Body of pancreas (tissue), 4 donors: Measurements from ENCODE around the gene SLC12A4.

Experiments used
- POLR2A ChIP-seq, 3 donors: fragments of 450-650 bp; IDR thresholded peaks; one replicate each; pipeline ENCODE4 v1.6.1; 2016; ENCODE audit warnings: antibody characterized with exemption in 3 of 3, mild to moderate bottlenecking in 2 of 3
- TF ChIP-seq, protein P1 (sequence below), 7 experiments: fragments of 450-650 bp in 4 of 7; fragments of 200-600 bp in 3 of 7; sonication (generic) in 3 of 7; IDR thresholded peaks; one replicate each; pipeline ENCODE4 v1.5.1; 2016 to 2019; ENCODE audit warnings: antibody characterized with exemption in 7 of 7

DNA sequence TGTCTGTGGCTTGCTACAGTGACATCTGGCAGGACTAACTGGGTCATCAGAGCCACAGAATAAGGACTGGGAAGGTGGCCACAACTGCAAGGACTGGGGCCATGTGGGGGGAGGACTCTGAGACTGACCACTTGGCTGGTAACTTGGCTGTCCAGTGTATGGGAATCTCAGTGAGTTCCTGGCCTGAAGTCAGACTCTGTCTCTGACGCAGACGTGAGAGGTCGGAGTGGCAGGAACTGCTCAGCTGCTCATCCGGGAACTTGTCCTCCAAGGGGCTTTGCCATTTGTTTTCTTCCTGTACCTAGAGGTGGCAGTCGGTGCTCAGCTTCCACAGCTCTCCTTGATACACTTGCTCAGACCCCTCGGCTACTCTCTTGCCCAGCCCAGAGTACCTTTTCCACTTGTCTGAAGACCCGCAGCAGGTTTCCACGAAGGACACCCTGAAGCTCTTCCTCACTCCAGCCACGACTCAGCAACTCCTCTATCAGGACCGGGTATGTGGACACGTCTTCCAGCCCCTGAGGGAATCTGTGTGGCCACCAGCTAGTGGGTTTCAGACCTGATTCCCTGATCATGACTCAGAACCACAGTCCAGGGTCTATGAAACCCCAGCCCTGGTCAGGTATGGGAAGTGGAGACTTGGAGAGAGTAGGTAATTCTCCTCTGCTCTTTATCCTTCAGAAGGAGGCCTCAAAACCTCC is 19.2 kb upstream of the SLC12A4 start:
- TF ChIP-seq, protein P1, sequence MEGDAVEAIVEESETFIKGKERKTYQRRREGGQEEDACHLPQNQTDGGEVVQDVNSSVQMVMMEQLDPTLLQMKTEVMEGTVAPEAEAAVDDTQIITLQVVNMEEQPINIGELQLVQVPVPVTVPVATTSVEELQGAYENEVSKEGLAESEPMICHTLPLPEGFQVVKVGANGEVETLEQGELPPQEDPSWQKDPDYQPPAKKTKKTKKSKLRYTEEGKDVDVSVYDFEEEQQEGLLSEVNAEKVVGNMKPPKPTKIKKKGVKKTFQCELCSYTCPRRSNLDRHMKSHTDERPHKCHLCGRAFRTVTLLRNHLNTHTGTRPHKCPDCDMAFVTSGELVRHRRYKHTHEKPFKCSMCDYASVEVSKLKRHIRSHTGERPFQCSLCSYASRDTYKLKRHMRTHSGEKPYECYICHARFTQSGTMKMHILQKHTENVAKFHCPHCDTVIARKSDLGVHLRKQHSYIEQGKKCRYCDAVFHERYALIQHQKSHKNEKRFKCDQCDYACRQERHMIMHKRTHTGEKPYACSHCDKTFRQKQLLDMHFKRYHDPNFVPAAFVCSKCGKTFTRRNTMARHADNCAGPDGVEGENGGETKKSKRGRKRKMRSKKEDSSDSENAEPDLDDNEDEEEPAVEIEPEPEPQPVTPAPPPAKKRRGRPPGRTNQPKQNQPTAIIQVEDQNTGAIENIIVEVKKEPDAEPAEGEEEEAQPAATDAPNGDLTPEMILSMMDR (IDR thresholded peaks at IDR 0.05) = no peak
- TF ChIP-seq POLR2A (IDR thresholded peaks at IDR 0.05) = no peak
